NCI-H2029 treated with DMSO at 0.1 percent for 48 hours (cell line): ENCODE measurements around the gene RDH13.
A peak's percentile ranks its signal among the peaks of the same experiment; 100 is the strongest.

Experiments
- DNase-seq: peaks from one replicate; lab custom pipeline; 2025; lab: John Stamatoyannopoulos, UW

RDH13 gene

DNA sequence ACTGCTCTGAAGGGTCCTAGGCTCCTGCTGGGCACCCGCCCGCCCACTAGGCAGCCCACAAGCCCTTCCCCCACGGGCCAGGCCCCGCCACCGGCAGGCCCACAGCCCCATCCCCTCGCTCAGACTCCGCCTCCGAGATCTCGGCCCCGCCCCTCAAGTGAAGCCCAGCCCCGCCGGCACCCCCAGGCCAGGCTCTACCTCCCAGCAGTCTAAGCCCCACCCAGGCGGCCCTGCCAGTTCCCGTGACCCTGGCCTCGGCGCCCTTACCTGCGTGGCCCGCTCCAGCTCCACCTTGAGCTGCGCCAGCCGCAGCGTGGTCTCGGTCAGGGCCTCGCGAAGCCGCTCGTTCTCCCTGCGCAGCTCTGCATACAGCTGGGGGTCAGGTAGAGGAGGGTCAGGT, 29.0 kb upstream of the RDH13 start:
- no peak for DNase-seq

DNA sequence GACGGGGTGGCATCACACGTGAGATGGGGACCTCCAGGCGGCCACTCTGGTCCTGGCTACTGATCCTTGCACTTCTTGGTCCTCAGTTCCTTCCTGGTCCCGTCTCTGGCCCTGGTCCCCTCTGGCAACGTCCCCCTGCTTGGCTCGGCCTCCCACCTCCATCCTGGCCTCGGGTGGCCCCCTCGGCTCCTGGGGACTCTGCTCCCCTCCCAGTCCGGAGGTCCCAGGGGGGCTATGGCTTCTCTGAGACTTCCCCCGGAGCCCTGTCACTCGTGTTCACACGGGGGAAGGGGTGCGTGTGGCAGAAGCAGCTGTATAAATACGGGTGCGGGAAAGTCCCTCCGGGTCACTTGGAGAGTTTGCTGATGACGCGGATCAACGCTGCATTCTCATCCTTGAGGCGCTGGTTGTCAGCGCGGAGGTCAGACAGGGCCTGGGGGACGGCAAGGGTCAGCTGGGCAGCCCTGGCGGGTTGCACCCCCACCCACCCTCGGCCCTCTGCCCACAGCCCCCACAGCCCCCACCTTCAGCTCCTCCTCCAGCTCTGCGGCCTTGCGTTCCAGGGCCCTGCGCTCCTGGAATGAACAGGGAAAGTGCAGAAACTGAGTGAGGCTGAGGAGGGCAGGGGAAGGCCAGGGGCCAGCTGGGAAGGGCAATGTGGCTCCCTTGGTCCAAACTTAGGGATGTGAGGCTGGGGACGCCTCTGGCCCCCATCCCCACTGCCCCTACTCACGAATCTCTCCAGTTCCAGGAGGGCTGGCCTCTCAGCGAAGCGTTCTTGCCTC, 28.4 kb upstream of the RDH13 start:
- no peak for DNase-seq

DNA sequence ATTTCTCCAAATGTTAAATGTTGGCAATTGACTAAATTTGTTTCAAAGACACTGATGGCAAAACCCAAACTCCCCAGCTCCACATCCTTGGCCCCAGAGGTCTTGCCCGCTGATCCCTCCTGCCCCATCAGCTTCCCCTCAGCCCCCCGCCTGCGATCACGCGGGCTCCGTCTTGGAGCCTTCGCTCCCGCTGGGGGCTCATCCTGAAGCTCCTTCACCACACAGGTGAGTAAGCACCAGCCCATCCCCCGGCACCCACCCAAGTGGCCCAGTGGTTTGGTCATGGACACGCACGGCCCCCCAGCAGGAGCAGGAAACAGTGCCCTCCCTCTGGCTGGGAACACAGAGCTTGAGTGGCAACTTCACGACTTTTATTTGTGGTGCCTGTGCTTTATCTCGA, 27.6 kb upstream of the RDH13 start:
- DNase-seq: no peak

DNA sequence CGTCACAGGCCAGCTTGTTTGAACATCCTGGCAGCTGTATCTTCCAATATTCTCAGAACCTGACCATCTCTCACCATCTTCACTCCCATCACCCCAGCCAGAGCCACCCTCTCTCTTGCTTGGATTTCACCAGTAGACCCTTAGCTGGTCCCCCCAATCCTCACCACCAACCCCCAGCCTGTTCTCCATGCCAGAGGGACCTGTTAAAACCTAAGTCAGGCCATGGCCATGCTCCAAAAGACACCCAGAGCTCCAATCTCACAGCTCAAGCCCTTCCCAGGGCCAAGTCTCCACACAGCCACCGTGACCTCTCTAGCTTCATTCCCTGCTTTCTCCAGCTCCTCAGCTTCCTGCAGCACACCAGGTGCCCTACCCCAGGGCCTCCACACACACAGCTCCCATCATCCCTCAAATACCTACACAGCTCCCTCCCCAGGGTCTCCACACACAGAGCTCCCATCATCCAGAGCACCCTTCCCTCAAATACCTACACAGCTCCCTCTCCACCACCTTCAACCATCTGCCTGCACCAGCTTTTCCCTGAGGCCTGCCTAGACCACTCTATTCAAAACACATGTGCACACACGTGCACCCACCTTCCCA, 26.5 kb upstream of the RDH13 start:
- DNase-seq: no peak

DNA sequence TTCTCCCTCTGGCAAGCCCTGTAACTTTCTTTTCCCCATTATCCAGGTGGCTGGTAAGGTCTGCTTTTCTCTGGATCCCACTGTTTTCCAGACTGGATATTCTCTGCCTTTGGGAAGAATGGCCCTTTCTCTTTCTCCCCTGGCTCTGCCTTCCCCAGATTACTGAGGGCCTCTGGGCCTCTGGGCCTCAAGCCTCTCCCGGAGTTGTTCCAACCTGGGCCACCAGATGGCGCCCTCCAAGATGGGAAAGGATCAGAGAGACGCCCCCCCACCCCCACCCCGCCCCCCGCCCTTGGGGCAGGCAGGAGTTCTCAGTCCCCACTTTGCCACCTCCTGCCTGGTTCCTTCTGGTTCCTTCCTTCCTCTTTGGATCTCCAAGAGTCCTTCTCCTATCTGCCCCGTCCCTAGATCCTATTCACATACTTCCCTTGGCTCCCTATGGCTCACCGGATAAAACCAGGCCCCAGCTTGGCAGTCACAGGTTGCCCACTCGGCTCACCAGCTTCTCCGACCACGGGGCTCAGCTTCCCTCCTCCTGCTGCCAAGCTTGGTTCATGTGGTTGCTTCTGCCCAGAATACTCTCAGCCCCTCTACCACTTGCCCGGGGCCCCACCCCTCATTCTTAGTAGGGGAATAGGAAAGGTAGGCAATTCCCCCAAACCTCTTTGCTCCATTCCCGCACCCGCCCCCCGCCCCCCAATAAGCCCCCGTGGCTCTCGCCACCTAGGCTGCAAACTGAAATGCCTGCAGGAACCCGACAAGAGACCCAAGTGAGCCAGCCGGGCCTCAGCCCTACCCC, 25.8 kb upstream of the RDH13 start:
- DNase-seq: peak; percentile 20

DNA sequence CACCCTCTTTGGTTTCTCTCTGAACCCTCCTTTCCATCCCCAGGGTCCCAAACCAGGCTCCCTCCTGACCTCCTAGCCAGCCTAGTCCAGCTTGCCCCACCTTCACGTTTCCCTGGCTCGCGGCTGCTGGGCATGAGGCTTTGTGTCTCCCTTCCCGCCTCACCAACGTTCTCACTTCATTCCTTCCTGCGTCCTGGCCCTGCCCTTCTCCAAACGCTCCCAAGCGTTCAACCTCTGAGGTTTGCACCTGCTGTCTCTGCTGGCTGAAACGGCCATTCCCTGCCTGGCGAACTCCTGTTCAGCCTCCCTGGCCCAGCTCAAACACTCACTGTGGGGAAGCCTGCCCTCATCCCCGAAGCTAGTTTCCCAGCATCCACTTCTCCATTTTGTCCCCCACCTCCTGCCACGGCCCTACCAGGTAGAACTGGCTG, 25.1 kb upstream of the RDH13 start:
- DNase-seq: no peak

DNA sequence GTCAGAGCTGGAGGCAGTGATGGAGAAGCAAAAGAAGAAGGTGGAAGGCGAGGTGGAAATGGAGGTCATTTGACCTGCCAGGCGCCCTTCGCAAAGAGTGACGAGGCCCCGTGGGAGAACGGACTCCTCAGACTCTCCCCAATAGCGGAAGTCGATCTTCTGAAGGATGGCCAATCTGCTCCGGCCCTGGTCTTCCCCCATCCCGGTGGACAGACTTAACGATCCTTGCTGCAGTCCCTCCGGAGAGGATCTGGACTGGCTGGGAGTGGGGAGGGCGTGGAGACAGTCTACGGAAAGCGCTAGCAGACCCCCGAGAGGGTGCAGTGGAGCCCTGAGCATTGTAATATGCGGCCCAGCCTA, 24.6 kb upstream of the RDH13 start:
- no peak for DNase-seq

DNA sequence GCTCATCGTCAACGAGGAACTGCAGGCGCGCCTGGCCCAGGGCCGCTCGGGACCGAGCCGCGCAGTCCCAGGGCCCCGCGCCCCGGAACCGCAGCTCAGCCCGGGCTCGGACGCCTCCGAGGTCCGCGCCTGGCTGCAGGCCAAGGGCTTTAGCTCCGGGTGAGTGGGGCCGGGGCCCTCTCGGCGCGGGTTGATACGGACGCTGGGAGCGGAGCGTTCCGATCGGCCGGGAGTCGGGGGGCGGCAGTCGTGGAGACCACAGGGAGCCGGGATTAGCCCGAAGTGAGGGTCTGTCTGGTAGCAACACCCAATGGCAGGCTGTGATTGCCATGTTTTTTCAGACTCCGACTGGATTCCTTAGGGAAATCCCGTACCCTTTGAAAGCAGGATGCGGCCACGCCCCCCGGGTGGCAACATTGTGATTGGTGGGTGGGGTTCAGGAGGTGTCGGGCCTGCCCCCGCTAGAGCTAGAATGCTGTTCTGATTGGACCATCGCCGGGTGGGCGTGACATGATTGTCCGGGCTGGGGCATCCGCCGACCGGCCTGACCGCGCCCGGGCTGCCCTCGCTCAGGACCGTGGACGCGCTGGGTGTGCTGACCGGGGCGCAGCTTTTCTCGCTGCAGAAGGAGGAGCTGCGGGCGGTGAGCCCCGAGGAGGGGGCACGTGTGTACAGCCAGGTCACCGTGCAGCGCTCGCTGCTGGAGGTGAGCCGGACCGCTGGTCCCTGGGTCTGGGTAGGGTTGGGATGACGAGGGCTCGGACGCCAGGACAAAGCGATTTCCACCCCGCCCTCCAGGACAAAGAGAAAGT, 24.0 kb upstream of the RDH13 start:
- DNase-seq: peak; percentile 50

DNA sequence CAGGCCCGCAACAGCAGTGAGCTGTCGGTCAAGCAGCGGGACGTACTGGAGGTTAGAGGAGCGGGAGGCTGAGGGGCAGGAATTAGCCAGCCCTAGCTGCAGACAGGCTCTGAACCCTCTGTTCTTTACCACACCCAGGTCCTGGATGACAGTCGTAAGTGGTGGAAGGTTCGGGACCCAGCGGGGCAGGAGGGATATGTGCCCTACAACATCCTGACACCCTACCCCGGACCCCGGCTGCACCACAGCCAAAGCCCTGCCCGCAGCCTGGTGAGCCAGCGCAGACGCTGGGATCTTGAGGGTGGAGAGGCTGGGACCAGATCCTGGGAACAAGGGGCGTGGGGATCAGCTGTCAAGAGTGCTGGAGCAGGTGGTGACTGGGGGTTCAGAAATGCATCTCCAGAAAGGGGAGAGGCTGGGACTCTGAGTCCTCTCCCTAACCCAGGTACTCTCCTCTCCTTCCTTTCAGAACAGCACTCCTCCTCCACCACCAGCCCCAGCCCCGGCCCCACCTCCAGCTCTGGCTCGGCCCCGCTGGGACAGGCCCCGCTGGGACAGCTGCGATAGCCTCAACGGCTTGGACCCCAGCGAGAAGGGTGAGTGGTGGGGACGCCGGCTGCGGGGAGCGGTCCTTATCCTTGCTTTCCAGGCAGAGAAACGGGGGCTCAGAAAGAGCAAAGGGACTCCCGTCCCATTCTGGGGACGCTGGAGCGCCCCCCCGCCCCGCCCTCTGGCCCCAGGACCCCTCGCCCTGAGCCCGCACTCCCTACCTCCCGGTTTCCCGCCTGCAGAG, 23.2 kb upstream of the RDH13 start:
- DNase-seq: no peak

DNA sequence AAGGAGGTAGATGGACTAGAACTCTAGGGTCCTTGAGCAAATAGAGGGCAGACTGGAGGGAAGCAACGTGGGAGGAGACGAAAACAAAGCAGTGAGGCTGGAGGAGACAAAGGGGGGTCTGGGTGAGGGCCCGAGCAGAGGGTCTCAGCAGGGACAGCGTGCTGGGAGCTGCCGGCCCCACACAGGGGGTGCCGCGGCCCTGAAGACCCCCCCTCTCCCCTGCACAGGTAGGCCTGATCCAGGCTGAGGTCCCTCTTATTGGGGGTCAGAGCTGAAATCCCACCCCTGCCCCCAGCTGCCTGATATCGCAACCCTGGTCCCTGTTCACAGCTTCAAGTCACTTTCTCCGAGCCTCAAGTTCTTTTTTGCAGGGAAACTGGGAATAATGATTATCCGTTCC, 21.5 kb upstream of the RDH13 start:
- DNase-seq: no peak

DNA sequence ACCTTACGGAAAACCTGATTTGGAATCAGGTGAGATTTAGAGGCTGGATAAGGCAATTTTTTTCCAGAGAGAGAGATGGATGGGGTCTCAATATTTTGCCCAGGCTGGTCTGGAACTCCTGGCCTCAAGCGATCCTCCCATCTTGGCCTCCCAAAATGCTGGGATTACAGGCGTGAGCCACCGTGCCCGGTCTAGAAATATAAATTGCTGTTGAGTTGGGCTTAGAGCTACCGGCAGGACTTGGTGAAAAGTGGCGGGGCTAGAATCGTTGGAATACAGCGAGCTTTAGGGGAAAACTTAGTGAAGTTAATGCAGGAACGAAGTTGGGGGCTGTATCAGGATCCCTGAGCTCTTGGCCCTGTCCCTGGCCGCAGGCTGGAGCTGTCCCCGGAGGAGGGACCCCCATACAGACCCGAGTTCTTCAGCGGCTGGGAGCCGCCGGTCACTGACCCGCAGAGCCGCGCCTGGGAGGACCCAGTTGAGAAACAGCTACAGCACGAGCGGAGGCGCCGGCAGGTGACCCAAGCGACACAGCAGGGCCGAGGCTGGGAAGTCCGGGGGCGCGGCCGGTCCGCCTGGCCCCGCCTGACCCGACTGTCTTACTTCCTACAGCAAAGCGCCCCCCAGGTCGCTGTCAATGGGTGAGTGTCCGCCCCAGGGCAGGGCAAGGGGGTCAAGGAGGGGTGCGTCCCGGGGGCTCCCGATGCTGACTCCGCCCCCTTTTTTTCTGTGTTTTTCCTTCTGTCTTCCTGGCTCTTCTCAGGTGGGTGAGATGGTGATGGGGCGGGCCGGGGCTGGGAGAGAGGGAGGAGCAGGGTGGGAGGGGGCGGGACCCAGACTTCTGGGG, 20.3 kb upstream of the RDH13 start:
- DNase-seq: no peak

DNA sequence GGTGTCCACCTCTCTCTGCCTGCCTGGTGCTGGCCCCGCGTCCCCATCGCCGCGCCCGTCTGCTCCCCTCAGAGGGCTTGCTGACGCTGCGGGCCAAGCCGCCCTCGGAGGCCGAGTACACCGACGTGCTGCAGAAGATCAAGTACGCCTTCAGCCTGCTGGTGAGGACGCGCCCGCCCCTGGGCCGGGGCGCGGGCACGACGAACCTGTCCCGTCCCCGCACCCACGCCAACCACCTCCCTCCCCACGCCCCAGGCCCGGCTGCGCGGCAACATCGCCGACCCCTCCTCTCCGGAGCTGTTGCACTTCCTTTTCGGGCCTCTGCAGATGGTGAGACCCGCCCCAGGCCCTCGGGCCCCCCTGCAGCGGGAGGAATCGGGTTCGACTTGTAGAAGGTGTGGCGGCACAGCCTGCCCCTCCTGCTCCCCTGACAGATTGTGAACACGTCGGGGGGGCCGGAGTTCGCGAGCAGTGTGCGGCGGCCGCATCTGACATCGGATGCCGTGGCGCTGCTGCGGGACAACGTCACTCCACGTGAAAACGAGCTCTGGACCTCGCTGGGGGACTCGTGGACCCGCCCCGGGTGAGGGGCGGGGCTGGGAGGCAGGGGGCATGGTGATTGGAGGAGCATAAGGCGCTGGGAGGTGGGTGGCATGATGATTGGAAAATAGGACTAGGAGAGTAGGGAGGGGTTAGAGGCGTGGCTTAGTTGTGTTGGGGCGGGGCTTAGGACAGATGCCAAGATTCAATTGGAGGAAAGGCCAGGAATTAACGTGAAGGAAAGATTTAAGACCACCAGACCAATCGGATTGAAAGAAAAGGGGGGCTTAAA, 19.3 kb upstream of the RDH13 start:
- DNase-seq: no peak

DNA sequence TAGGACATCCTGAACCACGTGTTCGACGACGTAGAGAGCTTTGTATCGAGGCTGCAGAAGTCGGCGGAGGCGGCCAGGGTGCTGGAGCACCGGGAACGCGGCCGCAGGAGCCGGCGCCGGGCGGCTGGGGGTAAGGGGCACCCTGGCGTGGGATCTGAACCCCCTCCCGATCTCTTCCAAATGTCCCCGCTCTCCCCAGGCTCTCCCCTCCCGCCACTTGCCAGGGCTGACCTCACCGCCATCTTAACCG, 18.7 kb upstream of the RDH13 start:
- DNase-seq: no peak

DNA sequence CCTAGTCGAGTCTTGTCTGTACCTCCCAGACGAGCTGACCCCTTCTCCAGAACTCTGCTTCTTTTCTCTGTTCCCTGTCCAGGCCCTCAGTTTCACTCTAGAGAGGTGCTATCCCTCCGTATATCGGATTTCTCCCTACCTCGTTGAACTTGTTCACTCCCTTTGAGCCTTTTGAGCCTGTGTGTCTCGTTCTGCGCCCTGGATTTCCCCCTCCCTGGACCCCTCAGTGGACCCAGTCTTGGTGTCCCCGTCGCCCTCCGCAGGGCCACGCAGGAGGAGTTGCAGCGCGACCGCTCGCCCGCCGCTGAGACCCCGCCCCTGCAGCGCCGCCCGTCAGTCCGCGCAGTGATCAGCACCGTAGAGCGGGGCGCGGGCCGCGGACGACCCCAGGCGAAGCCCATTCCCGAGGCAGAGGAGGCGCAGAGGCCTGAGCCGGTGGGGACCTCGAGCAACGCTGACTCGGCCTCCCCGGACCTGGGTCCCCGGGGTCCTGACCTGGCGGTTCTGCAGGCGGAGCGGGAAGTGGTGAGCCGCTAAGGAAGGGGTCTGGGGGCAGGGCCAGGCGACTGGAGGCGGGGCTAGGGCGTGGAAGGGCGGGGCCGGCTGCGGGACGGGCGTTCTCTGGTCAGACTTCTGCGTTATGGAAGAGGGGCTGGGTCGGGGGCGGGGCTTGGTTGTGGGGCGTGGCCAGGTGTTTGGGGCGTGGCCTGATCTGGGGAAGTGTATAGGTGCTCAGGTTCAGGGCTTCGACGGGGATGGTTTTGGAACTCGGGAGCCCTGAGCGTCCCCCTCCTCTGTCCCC, 18.2 kb upstream of the RDH13 start:
- DNase-seq: peak; percentile 34

DNA sequence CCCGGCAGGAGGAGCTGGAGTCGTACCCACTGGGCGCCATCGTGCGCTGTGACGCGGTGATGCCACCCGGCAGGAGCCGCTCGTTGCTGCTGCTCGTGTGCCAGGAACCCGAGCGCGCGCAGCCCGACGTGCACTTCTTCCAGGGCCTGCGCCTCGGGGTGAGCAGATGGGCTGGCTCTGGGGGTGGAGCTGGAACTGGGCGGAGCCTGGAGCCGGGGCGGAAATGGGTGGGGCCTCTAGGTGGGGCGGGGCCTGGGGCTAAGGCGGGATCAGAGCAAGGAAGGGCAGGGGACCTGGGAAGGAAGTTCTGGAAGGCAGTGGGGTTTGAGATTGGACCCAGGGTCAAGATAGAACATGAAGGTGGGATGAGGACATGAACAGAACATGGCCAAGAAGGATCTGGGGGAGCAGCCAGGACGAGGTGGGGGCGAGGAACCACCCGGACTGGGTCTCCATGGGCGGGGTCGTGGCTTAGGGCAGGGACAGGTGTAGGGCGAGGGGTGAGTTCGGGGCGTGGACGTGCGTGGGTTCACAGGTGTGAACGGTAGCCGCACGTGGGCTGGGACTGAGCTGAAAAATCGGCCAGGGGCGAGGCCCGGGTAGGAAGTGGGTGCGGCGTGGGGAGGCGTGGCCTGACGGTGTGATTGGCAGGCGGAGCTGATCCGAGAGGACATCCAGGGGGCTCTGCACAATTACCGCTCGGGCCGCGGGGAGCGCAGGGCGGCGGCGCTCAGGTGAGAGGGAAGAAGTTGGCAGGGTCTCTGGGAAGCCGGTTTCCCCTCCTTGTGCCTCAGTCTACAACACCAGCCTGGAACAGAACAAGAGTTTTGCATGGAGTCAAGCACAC, 17.4 kb upstream of the RDH13 start:
- DNase-seq: peak; percentile 73

DNA sequence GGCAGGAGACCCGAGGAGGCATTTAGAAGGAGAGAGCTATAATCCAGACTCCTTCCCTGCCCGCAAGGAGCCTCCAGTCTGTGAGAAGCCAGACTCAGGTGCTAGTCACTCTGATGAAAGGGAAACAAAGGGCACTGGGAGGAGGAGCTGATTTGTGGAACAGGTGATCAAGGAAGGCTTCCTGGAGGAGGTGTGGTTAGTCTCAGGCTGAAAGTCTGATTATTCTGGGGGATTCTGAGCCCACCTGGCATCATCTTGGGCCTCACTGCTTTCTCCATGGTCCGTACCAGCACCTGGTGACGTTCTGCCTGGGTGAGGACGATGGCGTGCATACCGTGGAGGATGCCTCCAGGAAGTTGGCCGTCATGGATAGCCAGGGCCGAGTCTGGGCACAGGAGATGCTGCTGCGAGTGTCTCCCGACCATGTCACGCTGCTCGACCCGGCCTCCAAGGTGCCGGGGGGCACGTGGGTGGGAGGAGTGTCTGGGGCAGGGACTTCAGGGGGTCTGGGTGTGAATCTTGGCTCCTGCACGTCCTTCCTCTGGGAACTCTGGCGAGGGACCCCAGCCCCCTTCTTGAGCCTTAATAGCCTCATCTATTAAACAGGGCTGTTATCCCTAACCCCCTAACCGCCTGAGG, 16.6 kb upstream of the RDH13 start:
- DNase-seq: no peak

DNA sequence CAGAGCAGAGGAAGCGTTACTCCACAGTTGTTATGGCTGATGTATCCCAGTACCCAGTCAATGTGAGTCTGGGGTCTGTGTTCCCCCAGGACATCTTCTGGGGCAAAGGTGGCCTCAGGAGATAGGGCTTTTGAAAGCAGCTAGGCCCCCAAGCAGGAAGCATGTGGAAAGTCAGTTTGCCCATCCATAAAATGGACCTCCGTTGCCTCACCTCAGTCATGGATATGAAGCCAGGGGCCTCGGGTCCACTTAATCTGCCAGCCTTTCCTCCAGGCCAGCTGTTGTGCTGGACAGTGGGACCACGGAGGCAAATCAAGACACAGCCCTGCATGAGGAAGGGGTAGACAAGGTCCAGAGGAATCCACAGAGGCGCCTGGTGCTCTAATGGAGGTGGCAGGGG, 16.0 kb upstream of the RDH13 start:
- DNase-seq: no peak

DNA sequence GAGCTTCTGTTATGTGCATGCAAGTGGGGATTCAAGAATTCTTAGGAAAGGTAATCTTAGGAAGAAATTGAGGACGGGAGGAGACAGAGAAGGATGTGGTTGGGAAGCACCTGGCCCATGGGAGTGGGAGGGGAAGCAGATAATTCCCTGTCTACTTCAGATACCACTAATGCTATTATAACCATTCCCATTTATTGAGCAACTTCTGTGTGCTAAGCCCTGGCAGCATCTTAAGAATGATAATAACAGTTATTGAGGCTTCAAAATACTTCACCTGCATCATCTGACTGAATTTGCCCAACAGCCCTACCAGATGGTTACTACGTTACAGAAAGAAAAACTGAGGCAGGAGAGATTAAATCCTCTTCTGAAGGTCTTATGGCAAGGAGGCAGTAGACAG, 14.2 kb upstream of the RDH13 start:
- no peak for DNase-seq
